Lower lobe of right lung (tissue), 2 donors: ENCODE data around the gene RPS6KA2. TPM values are rescaled to one million over a fixed set of nuclear protein-coding genes. Genes with fewer than 3 reads are reported as not detected.

ENCODE experiments used
- ATAC-seq, 2 donors: fragments of 200-7000 bp; cut with Tn5 transposase; one replicate each; pipeline ENCODE4 v1.9.1; 2020 to 2022; ENCODE audit warnings: mild to moderate bottlenecking in 2 of 2, moderate library complexity in 2 of 2
- DNase-seq: peaks from one replicate; pipeline ENCODE4 v3.0.0-alpha.2; 2020
- H3K27ac ChIP-seq: fragments of 200-600 bp; one replicate; pipeline ENCODE4 v1.8.0; 2022
- H3K27me3 ChIP-seq: fragments of 200-600 bp; one replicate; pipeline ENCODE4 v1.8.0; 2022; ENCODE audit warnings: low read depth
- H3K36me3 ChIP-seq: fragments of 200-600 bp; one replicate; pipeline ENCODE4 v1.8.0; 2022; ENCODE audit warnings: mild to moderate bottlenecking
- H3K4me1 ChIP-seq: fragments of 200-600 bp; one replicate; pipeline ENCODE4 v1.8.0; 2022
- H3K4me3 ChIP-seq: fragments of 200-600 bp; one replicate; pipeline ENCODE4 v1.8.0; 2022; ENCODE audit warnings: mild to moderate bottlenecking
- H3K9me3 ChIP-seq: fragments of 200-600 bp; one replicate; pipeline ENCODE4 v1.8.0; 2022
- CTCF ChIP-seq: fragments of 200-600 bp; IDR thresholded peaks from one replicate; pipeline ENCODE4 v1.8.0; 2022; ENCODE audit warnings: antibody characterized with exemption, mild to moderate bottlenecking
- intact Hi-C: fragments of 100-400 bp; cut with DNase I; formaldehyde crosslinking; loops from one replicate; pipeline ENCODE4 v1.11.0; 2022
- total RNA-seq: library from RNA; stranded (reverse); fragmentation: NEBNext Ultra II Directional; extraction: Animal tissue kit (Norgen Biotek cat#: 25700); gene quantifications from one replicate; pipeline ENCODE4 v1.2.1, GENCODE V29; 2021
- donor health status: DM: no; HTN: yes; CAD: no; lungs with severe emphysema.

Gene RPS6KA2
- total RNA-seq, 1 donor from 2014 or later, result 102 TPM

GRCh38 chr6:166592821-166593220, 34.2 kb downstream of the RPS6KA2 start:
- Histone ChIP-seq H3K4me3 (no peak overlapping the region), H3K36me3 (no peaks in the 10 kb centered on the region), H3K4me1 (peaks cover 42% of the 10 kb centered on the region), H3K9me3 (no peaks in the 10 kb centered on the region), H3K27me3 (no peaks in the 10 kb centered on the region), H3K27ac (no peak overlapping the region)
- ATAC-seq, result no peak
- no peak for TF ChIP-seq CTCF
- intact Hi-C loops, result no loop called here
- DNase-seq, result no peak

- Histone ChIP-seq H3K27ac (no peak overlapping the region), H3K4me1 (peaks cover 37% of the 10 kb centered on the region), H3K9me3 (no peaks in the 10 kb centered on the region), H3K4me3 (no peak overlapping the region), H3K36me3 (no peaks in the 10 kb centered on the region), H3K27me3 (no peaks in the 10 kb centered on the region)
- no peak for ATAC-seq
- TF ChIP-seq CTCF, result no peak
- no peak for DNase-seq
- intact Hi-C loops, result no loop called here
Observed at GRCh38 chr6:166591961-166592520, 35.0 kb downstream of the RPS6KA2 start.

GRCh38 chr6:166591026-166591425, 36.0 kb downstream of the RPS6KA2 start:
- intact Hi-C loops, result no loop called here
- no peak for DNase-seq
- H3K27me3 ChIP-seq, result no peaks in the 10 kb centered on the region
- no peak overlapping the region for H3K4me3 ChIP-seq
- H3K36me3 ChIP-seq, result no peaks in the 10 kb centered on the region
- peaks cover 35% of the 10 kb centered on the region for H3K4me1 ChIP-seq
- no peak overlapping the region for H3K27ac ChIP-seq
- TF ChIP-seq CTCF, result no peak
- H3K9me3 ChIP-seq, result no peaks in the 10 kb centered on the region
- no peak for ATAC-seq

GRCh38 chr6:166589786-166590574, 37.1 kb downstream of the RPS6KA2 start:
- H3K4me3 ChIP-seq, result no peak overlapping the region
- peaks cover 30% of the 10 kb centered on the region for H3K4me1 ChIP-seq
- no peak for DNase-seq
- H3K27ac ChIP-seq, result peak overlapping the region; percentile 10
- no peaks in the 10 kb centered on the region for H3K36me3 ChIP-seq
- intact Hi-C loops, result no loop called here
- ATAC-seq, result no peak
- no peak for TF ChIP-seq CTCF
- H3K9me3 ChIP-seq, result no peaks in the 10 kb centered on the region
- H3K27me3 ChIP-seq, result no peaks in the 10 kb centered on the region

- no peak for TF ChIP-seq CTCF
- DNase-seq (no peak), ATAC-seq (no peak)
- H3K4me3 ChIP-seq, result no peak overlapping the region
- peak overlapping the region; percentile 10 for H3K27ac ChIP-seq
- no peaks in the 10 kb centered on the region for H3K27me3 ChIP-seq
- no peaks in the 10 kb centered on the region for H3K9me3 ChIP-seq
- peaks cover 30% of the 10 kb centered on the region for H3K4me1 ChIP-seq
- no peaks in the 10 kb centered on the region for H3K36me3 ChIP-seq
- intact Hi-C loops, result no loop called here
Observed at GRCh38 chr6:166589337-166589731, 37.7 kb downstream of the RPS6KA2 start.
